ENCODE data around the gene CDH23.

GRCh38 chr10:71675295-71675970, 278.7 kb downstream of the CDH23 start:
- no peak for TF ChIP-seq POLR2A (IDR thresholded peaks at IDR 0.05)
- TF ChIP-seq CTCF (IDR thresholded peaks at IDR 0.05) = no peak
- TF ChIP-seq EP300 (IDR thresholded peaks at IDR 0.05) = no peak
